H1 (cell line): Measurements from ENCODE around the gene MAPKAP1. TPM values are rescaled to one million over a fixed set of nuclear protein-coding genes. Genes with fewer than 3 reads are reported as not detected.
"Not testable (repeated sequence)": the region's sequence is repeated elsewhere in the genome, so short reads cannot be mapped to it uniquely, and the experiment has no call there.

Source experiments
- CTCF ChIA-PET: fragments of 300-600 bp; sonication (Branson Sonifier 250); formaldehyde crosslinking; loops from one replicate; lab custom pipeline; 2021; ENCODE audit not compliant: partially characterized antibody; lab: Charles Lee
- POLR2A ChIA-PET: fragments of 300-600 bp; sonication (Branson Sonifier 250); formaldehyde crosslinking; loops from one replicate; lab custom pipeline; 2021; ENCODE audit warnings: inconsistent platforms; ENCODE audit not compliant: partially characterized antibody; lab: Charles Lee
- DNase-seq, 2 experiments: peaks; one replicate each; pipeline versions ENCODE4 v3.0.0 to v3.0.0-alpha.2; 2010 to 2022; ENCODE audit warnings: low spot score in 2 of 2, low read depth in 1 of 2, mixed read lengths in 1 of 2
- FAIRE-seq: peaks from 2 replicates; lab custom pipeline; 2011; peaks lifted over from hg19 to GRCh38; lab: Jason Lieb, UNC
- H2AFZ ChIP-seq: 2 replicates; pipeline ENCODE4 v1.8.1; 2012; ENCODE audit warnings: low read length, inconsistent platforms
- H2AK5ac ChIP-seq: 2 replicates; pipeline ENCODE4 v1.6.1; 2013; ENCODE audit warnings: low read depth, low read length
- H2BK120ac ChIP-seq: replicated peaks from 2 replicates; pipeline ENCODE3; 2013; ENCODE audit warnings: low read depth, low read length, inconsistent platforms
- H2BK12ac ChIP-seq: 2 replicates; pipeline ENCODE4 v1.6.1; 2013; ENCODE audit warnings: low read depth, low read length
- H2BK15ac ChIP-seq: 2 replicates; pipeline ENCODE4 v1.6.1; 2013; ENCODE audit warnings: low read length
- H2BK20ac ChIP-seq: 2 replicates; pipeline ENCODE4 v1.6.1; 2013; ENCODE audit warnings: low read length
- H2BK5ac ChIP-seq: 2 replicates; pipeline ENCODE4 v1.6.1; 2013; ENCODE audit warnings: low read depth, low read length
- H3K14ac ChIP-seq: 2 replicates; pipeline ENCODE4 v1.6.1; 2013; ENCODE audit warnings: inconsistent platforms; ENCODE audit not compliant: insufficient read length
- H3K18ac ChIP-seq: 2 replicates; pipeline ENCODE4 v1.6.1; 2013; ENCODE audit warnings: low read length; ENCODE audit errors: extremely low read depth
- H3K23ac ChIP-seq: 2 replicates; pipeline ENCODE4 v1.6.1; 2013; ENCODE audit warnings: inconsistent platforms; ENCODE audit not compliant: insufficient read length
- H3K23me2 ChIP-seq: 2 replicates; pipeline ENCODE4 v1.6.1; 2013; ENCODE audit warnings: low read depth, low read length
- H3K27ac ChIP-seq: 2 replicates; pipeline ENCODE4 v1.6.1; 2011; ENCODE audit warnings: low read depth, low read length, inconsistent platforms
- H3K27me3 ChIP-seq, 4 experiments: replicated peaks in 1 of 4; 1 replicate in 1 of 4; 2 replicates in 3 of 4; pipeline versions ENCODE4 v1.6.1 to v1.8.1; 2011 to 2013; ENCODE audit warnings: low read length in 3 of 4, mild to moderate bottlenecking in 3 of 4, inconsistent platforms in 2 of 4, mixed read lengths in 2 of 4, moderate library complexity in 1 of 4; ENCODE audit not compliant: control insufficient read depth in 3 of 4, insufficient read depth in 3 of 4; ENCODE audit errors: extremely low read depth in 1 of 4
- H3K36me3 ChIP-seq, 4 experiments: 2 replicates each; pipeline versions ENCODE4 v1.6.1 to v1.8.1; 2011 to 2013; ENCODE audit warnings: mild to moderate bottlenecking in 4 of 4, low read length in 3 of 4, moderate library complexity in 2 of 4, control low read depth in 1 of 4, inconsistent platforms in 1 of 4; ENCODE audit not compliant: insufficient read depth in 4 of 4, control insufficient read depth in 2 of 4
- H3K4ac ChIP-seq: replicated peaks from 2 replicates; pipeline ENCODE3; 2013; ENCODE audit warnings: low read length, low read depth, mixed read lengths, inconsistent platforms; ENCODE audit not compliant: insufficient read length
- H3K4me1 ChIP-seq, 4 experiments: replicated peaks in 1 of 4; 1 replicate in 1 of 4; 2 replicates in 3 of 4; pipeline versions ENCODE4 v1.6.1 to v1.8.1; 2011 to 2013; ENCODE audit warnings: low read length in 3 of 4, inconsistent platforms in 2 of 4, mixed read lengths in 1 of 4; ENCODE audit not compliant: insufficient read depth in 4 of 4, control insufficient read depth in 3 of 4
- H3K4me2 ChIP-seq, 2 experiments: 2 replicates each; pipeline versions ENCODE4 v1.6.1 to v1.8.1; 2011 to 2013; ENCODE audit warnings: low read depth in 2 of 2, low read length in 2 of 2, control low read depth in 1 of 2, inconsistent platforms in 1 of 2, mild to moderate bottlenecking in 1 of 2; ENCODE audit not compliant: insufficient read depth in 1 of 2
- H3K4me3 ChIP-seq, 4 experiments: fragments of 200-600, 300-600 bp in 1 of 4; sonication (generic), shearing (Covaris generic), sonication (Bioruptor Twin) in 1 of 4; 2 replicates each; pipeline versions ENCODE4 v1.5.1 to v1.8.1; 2011 to 2016; ENCODE audit warnings: low read length in 4 of 4, low read depth in 3 of 4, control low read depth in 2 of 4, inconsistent platforms in 2 of 4, mild to moderate bottlenecking in 2 of 4, mixed read lengths in 1 of 4, moderate library complexity in 1 of 4; ENCODE audit not compliant: insufficient read depth in 2 of 4; ENCODE audit errors: extremely low read depth in 1 of 4
- H3K56ac ChIP-seq: replicated peaks from 2 replicates; pipeline ENCODE3; 2013; ENCODE audit warnings: low read depth, mild to moderate bottlenecking, mixed read lengths, low read length, inconsistent platforms; ENCODE audit not compliant: insufficient read length
- H3K79me1 ChIP-seq: 2 replicates; pipeline ENCODE4 v1.6.1; 2013; ENCODE audit warnings: low read depth, low read length, control low read depth
- H3K79me2 ChIP-seq, 2 experiments: 2 replicates each; pipeline versions ENCODE4 v1.6.1 to v1.8.1; 2012 to 2013; ENCODE audit warnings: low read length in 2 of 2, mild to moderate bottlenecking in 2 of 2, inconsistent platforms in 1 of 2; ENCODE audit not compliant: insufficient read depth in 2 of 2, control insufficient read depth in 1 of 2
- H3K9ac ChIP-seq, 4 experiments: replicated peaks in 1 of 4; 1 replicate in 1 of 4; 2 replicates in 3 of 4; pipeline versions ENCODE4 v1.6.1 to v1.8.1; 2011 to 2013; ENCODE audit warnings: low read depth in 3 of 4, low read length in 3 of 4, control low read depth in 2 of 4, mild to moderate bottlenecking in 2 of 4, moderate library complexity in 2 of 4, inconsistent platforms in 1 of 4; ENCODE audit errors: extremely low read depth in 1 of 4
- H3K9me3 ChIP-seq, 2 experiments: 2 replicates each; pipeline versions ENCODE4 v1.6.1 to v1.8.1; 2012 to 2013; ENCODE audit warnings: mild to moderate bottlenecking in 2 of 2, moderate library complexity in 2 of 2, control low read depth in 1 of 2, inconsistent platforms in 1 of 2, low read depth in 1 of 2, low read length in 1 of 2, mixed read lengths in 1 of 2; ENCODE audit not compliant: insufficient read depth in 2 of 2
- H4K20me1 ChIP-seq, 2 experiments: replicated peaks in 1 of 2; 2 replicates each; pipeline versions ENCODE3 to v1.8.1; 2011 to 2013; ENCODE audit warnings: inconsistent platforms in 2 of 2, low read length in 2 of 2, mild to moderate bottlenecking in 1 of 2; ENCODE audit not compliant: insufficient read depth in 2 of 2, control insufficient read depth in 1 of 2
- H4K5ac ChIP-seq: 2 replicates; pipeline ENCODE4 v1.6.1; 2013; ENCODE audit warnings: low read length, low read depth, mixed read lengths, inconsistent platforms; ENCODE audit not compliant: insufficient read length
- H4K8ac ChIP-seq: 2 replicates; pipeline ENCODE4 v1.8.0; 2013; ENCODE audit warnings: mild to moderate bottlenecking, moderate library complexity, low read length, inconsistent platforms; ENCODE audit not compliant: insufficient read depth; ENCODE audit errors: extremely low read depth
- H4K91ac ChIP-seq: replicated peaks from 2 replicates; pipeline ENCODE3; 2013; ENCODE audit warnings: low read length, mixed read lengths, inconsistent platforms; ENCODE audit not compliant: insufficient read length
- WGBS, 2 experiments: shearing (Covaris generic) in 1 of 2; methylation state at CpG; one replicate each; pipeline versions ENCODE4 v1.1.6 to v1.1.7; 2013 to 2015; ENCODE audit warnings: low lambda C conversion rate in 2 of 2, mixed read lengths in 2 of 2, inconsistent platforms in 1 of 2, low coverage in 1 of 2, missing lambda C conversion rate in 1 of 2; ENCODE audit not compliant: insufficient replicate concordance in 2 of 2, insufficient coverage in 1 of 2, insufficient read length in 1 of 2; ENCODE audit errors: extremely low coverage in 1 of 2, missing lambda C conversion rate in 1 of 2; 5-methylcytosine and 5-hydroxymethylcytosine counted together
- polyA plus RNA-seq, 7 experiments: library from polyadenylated mRNA; depleted of rRNA in 3 of 7; stranded (reverse) in 5 of 7; unstranded in 2 of 7; fragments of >200 nt in 5 of 7; fragments of 200-250 nt in 2 of 7; gene quantifications; 1 replicate in 5 of 7; 2 replicates in 1 of 7; 4 replicates in 1 of 7; pipeline versions ENCODE4 v1.2.1 to v1.2.3, GENCODE V29; 2011 to 2013; ENCODE audit warnings: missing spikeins in 2 of 7, mixed read lengths in 2 of 7
- total RNA-seq: library from RNA; stranded (reverse); fragmentation: NEBNext Ultra II Directional; extraction: Animal tissue kit (Norgen Biotek cat#: 25700); gene quantifications from 2 replicates; pipeline ENCODE4 v1.2.1, GENCODE V29; 2021

The MAPKAP1 gene
- total and polyA plus RNA-seq, 2 of the 8 experiments (the other 6 are each of a cell fraction or from before 2014, with no cell fraction given) = 79.2 to 140 TPM

DNA sequence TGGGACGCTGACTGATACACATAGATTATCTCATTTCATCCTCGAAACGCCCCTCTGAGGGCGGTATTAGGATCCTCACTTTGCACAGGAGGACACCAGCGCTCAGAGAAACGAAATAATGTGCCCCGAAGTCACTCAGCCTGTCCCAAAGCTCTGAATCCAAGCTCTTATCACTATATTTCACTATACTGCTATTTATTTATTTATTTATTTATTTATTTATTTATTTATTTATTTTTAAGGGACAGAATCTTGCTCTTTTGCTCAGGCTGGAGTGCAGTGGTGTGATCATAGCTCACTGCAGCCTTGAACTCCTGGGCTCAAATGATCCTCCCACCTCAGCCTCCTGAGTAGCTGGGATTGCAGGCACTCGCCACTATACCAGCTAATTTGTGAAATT is 306.8 kb downstream of the MAPKAP1 start:
- not testable (repeated sequence) for H2AFZ ChIP-seq, H3K27ac ChIP-seq, H3K36me3 ChIP-seq, H3K23me2 ChIP-seq, H4K20me1 ChIP-seq, H3K14ac ChIP-seq, H3K23ac ChIP-seq, H3K18ac ChIP-seq, H4K5ac ChIP-seq, H3K79me2 ChIP-seq, H2AK5ac ChIP-seq, H3K27me3 ChIP-seq, H3K4ac ChIP-seq, H3K4me3 ChIP-seq, FAIRE-seq, H2BK12ac ChIP-seq, H3K9ac ChIP-seq, H2BK120ac ChIP-seq, H3K79me1 ChIP-seq, H2BK5ac ChIP-seq, H2BK20ac ChIP-seq, H4K91ac ChIP-seq, H2BK15ac ChIP-seq, H3K4me2 ChIP-seq, H4K8ac ChIP-seq, DNase-seq, H3K4me1 ChIP-seq, H3K9me3 ChIP-seq, H3K56ac ChIP-seq
- ChIA-PET CTCF (interaction anchor here (1.2 kb wide), 1 partner anchor 10 kb away, joined by 3 read pairs; no protein-coding TSS in a partner anchor), POLR2A (interaction anchor here (0.7 kb wide), 1 partner anchor 14 kb away, joined by 3 read pairs; no protein-coding TSS in a partner anchor)
- WGBS, 2 experiments = 89% methylated on average over 8 of the region's 8 CpGs; no CpG with 5 or more reads in 1 of the 2 experiments
